GM18519 (cell line): Measurements from ENCODE around the gene MAP1B.
"Not testable (repeated sequence)": the region's sequence is repeated elsewhere in the genome, so short reads cannot be mapped to it uniquely, and the experiment has no call there.

ENCODE experiments used
- ATAC-seq: cut with Tn5 transposase; IDR thresholded peaks from one replicate; pipeline ENCODE4 v1.9.1; 2021; ENCODE audit warnings: mild to moderate bottlenecking, moderate library complexity; ENCODE audit not compliant: unreplicated experiment, low FRiP score

The MAP1B gene

GRCh38 chr5:72107131-72107900 lies at the start of gene MAP1B:
Gene MAP1B, plus strand, starts transcription at chr5:72107475. Its CDS starts 57 bp downstream, at chr5:72107532.
- ATAC-seq: no peak

- no peak for ATAC-seq
Observed at GRCh38 chr5:72057816-72058215, 49.5 kb upstream of the MAP1B start.

GRCh38 chr5:72063219-72063819 lies 44.0 kb upstream of the MAP1B start:
- ATAC-seq: no peak

GRCh38 chr5:72064801-72065570 lies 42.3 kb upstream of the MAP1B start:
- ATAC-seq: no peak

- ATAC-seq: no peak
Observed at GRCh38 chr5:72065751-72066255, 41.5 kb upstream of the MAP1B start.

GRCh38 chr5:72066705-72067107 lies 40.6 kb upstream of the MAP1B start:
- no peak for ATAC-seq

GRCh38 chr5:72067682-72068470 lies 39.4 kb upstream of the MAP1B start:
- no peak for ATAC-seq

GRCh38 chr5:72070529-72070928 lies 36.7 kb upstream of the MAP1B start:
- no peak for ATAC-seq

GRCh38 chr5:72071906-72072305 lies 35.4 kb upstream of the MAP1B start:
- no peak for ATAC-seq

- ATAC-seq: no peak
Observed at GRCh38 chr5:72074251-72074650, 33.0 kb upstream of the MAP1B start.

GRCh38 chr5:72075461-72075860 lies 31.8 kb upstream of the MAP1B start:
- ATAC-seq: no peak

GRCh38 chr5:72076621-72077300 lies 30.5 kb upstream of the MAP1B start:
- ATAC-seq: no peak

GRCh38 chr5:72077390-72077789 lies 29.9 kb upstream of the MAP1B start:
- no peak for ATAC-seq

- ATAC-seq: no peak
Observed at GRCh38 chr5:72079288-72079687, 28.0 kb upstream of the MAP1B start.

GRCh38 chr5:72082048-72082447 lies 25.2 kb upstream of the MAP1B start:
- no peak for ATAC-seq

GRCh38 chr5:72084876-72085275 lies 22.4 kb upstream of the MAP1B start:
- no peak for ATAC-seq

- ATAC-seq: no peak
Observed at GRCh38 chr5:72085319-72085718, 22.0 kb upstream of the MAP1B start.

- ATAC-seq: not testable (repeated sequence)
Observed at GRCh38 chr5:72089713-72090112, 17.6 kb upstream of the MAP1B start.

GRCh38 chr5:72092074-72092473 lies 15.2 kb upstream of the MAP1B start:
- no peak for ATAC-seq

- no peak for ATAC-seq
Observed at GRCh38 chr5:72093217-72093616, 14.1 kb upstream of the MAP1B start.
